Spleen (tissue), 7 donors: Measurements from ENCODE around the gene GALNT7.

ENCODE experiments used
- POLR2A ChIP-seq, 3 donors: fragments of 450-650 bp; IDR thresholded peaks; one replicate each; pipeline ENCODE4 v1.5.1; 2017; ENCODE audit warnings: antibody characterized with exemption in 3 of 3, mild to moderate bottlenecking in 1 of 3
- TF ChIP-seq, protein P1 (sequence below), 11 experiments: fragments of 200-600 bp in 7 of 11; fragments of 450-650 bp in 4 of 11; sonication (generic) in 4 of 11; IDR thresholded peaks in 8 of 11; conservative IDR thresholded peaks in 3 of 11; 1 replicate in 7 of 11; 2 replicates in 4 of 11; pipeline versions ENCODE4 v1.4.0 to v1.8.0; 2016 to 2021; ENCODE audit warnings: antibody characterized with exemption in 11 of 11, inconsistent platforms in 4 of 11, mild to moderate bottlenecking in 1 of 11
- donor health status: DM: no; HTN: no; CAD: no; lungs with moderate emphysema.
- donor health status: DM: no; HTN: no; CAD: no.
- donor health status: DM: no; HTN: no; CAD: no.

DNA sequence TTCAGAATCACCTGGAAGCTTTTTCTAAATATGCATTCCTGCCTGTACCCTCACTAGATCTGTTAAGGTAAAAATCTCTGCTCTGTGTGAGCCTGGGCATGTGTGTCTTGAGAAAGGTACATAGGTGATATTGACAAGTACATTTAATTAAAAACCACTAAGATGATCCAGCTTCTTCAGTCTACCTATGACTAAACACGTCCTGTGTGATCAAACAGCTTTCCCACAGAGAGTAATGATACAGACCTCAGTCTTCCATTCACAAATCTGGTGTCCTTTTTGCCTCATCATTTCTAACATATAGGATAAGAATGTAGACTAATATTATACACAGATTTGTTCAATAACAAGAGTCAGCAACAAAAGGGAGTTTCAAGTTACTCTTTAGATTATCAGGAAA lies 42.6 kb downstream of the GALNT7 start:
- TF ChIP-seq, protein P1, sequence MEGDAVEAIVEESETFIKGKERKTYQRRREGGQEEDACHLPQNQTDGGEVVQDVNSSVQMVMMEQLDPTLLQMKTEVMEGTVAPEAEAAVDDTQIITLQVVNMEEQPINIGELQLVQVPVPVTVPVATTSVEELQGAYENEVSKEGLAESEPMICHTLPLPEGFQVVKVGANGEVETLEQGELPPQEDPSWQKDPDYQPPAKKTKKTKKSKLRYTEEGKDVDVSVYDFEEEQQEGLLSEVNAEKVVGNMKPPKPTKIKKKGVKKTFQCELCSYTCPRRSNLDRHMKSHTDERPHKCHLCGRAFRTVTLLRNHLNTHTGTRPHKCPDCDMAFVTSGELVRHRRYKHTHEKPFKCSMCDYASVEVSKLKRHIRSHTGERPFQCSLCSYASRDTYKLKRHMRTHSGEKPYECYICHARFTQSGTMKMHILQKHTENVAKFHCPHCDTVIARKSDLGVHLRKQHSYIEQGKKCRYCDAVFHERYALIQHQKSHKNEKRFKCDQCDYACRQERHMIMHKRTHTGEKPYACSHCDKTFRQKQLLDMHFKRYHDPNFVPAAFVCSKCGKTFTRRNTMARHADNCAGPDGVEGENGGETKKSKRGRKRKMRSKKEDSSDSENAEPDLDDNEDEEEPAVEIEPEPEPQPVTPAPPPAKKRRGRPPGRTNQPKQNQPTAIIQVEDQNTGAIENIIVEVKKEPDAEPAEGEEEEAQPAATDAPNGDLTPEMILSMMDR (IDR thresholded peaks at IDR 0.05 in 8 of 11, conservative IDR thresholded peaks at IDR 0.05 in 3 of 11), result no peak
- no peak for TF ChIP-seq POLR2A (IDR thresholded peaks at IDR 0.05)
